Coronary artery (tissue), 2 donors: ENCODE data around the gene PADI1.
A peak's percentile ranks its signal among the peaks of the same experiment; 100 is the strongest.
"Not testable (repeated sequence)": the region's sequence is repeated elsewhere in the genome, so short reads cannot be mapped to it uniquely, and the experiment has no call there.

Experiments used
- DNase-seq: peaks from one replicate; pipeline ENCODE4 v3.0.0-alpha.2; 2017; ENCODE audit warnings: low spot score
- H3K27ac ChIP-seq, 2 donors: fragments of 200-600 bp; sonication (generic); one replicate each; pipeline ENCODE4 v1.5.1; 2016 to 2019
- H3K4me3 ChIP-seq: fragments of 200-600 bp; sonication (generic); 2 replicates; pipeline ENCODE4 v1.5.1; 2016; ENCODE audit warnings: mild to moderate bottlenecking, moderate library complexity
- CTCF ChIP-seq: fragments of 200-600 bp; sonication (generic); IDR thresholded peaks from one replicate; pipeline ENCODE4 v1.5.1; 2019; ENCODE audit warnings: antibody characterized with exemption

Gene PADI1

GRCh38 chr1:17233675-17234320 is 28.9 kb downstream of the PADI1 start:
- TF ChIP-seq CTCF: no peak
- H3K4me3 ChIP-seq: no peak overlapping the region
- DNase-seq: no peak
- H3K27ac ChIP-seq: no peak overlapping the region

GRCh38 chr1:17234405-17234804 is 29.5 kb downstream of the PADI1 start:
- no peak for DNase-seq
- Histone ChIP-seq H3K4me3 (no peak overlapping the region), H3K27ac (no peak overlapping the region)
- TF ChIP-seq CTCF: no peak

GRCh38 chr1:17235135-17235885 is 30.4 kb downstream of the PADI1 start:
- TF ChIP-seq CTCF: no peak
- Histone ChIP-seq H3K27ac (no peak overlapping the region), H3K4me3 (no peak overlapping the region)
- DNase-seq: no peak

- peak; percentile 80 for DNase-seq
- Histone ChIP-seq H3K27ac (no peak overlapping the region), H3K4me3 (no peak overlapping the region)
- peak; percentile 82 for TF ChIP-seq CTCF
Observed at GRCh38 chr1:17236779-17237560, 32.0 kb downstream of the PADI1 start.

GRCh38 chr1:17237561-17237903 is 32.6 kb downstream of the PADI1 start:
- no peak for TF ChIP-seq CTCF
- no peak overlapping the region for H3K4me3 ChIP-seq
- no peak overlapping the region for H3K27ac ChIP-seq
- no peak for DNase-seq

- no peak for DNase-seq
- TF ChIP-seq CTCF: no peak
- no peak overlapping the region for H3K27ac ChIP-seq
- no peak overlapping the region for H3K4me3 ChIP-seq
Observed at GRCh38 chr1:17239420-17239819, 34.5 kb downstream of the PADI1 start.

- H3K27ac ChIP-seq, DNase-seq, H3K4me3 ChIP-seq: not testable (repeated sequence)
Observed at GRCh38 chr1:17241011-17241779, 36.3 kb downstream of the PADI1 start.

GRCh38 chr1:17241780-17242074 is 36.8 kb downstream of the PADI1 start:
- DNase-seq, H3K27ac ChIP-seq, H3K4me3 ChIP-seq: not testable (repeated sequence)
